Activated T-cell treated with anti-CD3 and anti-CD28 coated beads, Interleukin-2, amount 50 U/mL, for 24 hours (primary cell): ENCODE results near the gene RDH13.
"Not testable (repeated sequence)": the region's sequence is repeated elsewhere in the genome, so short reads cannot be mapped to it uniquely, and the experiment has no call there.

ENCODE experiments used
- DNase-seq: peaks from one replicate; pipeline ENCODE4 v3.0.0-alpha.2; 2020
- H3K27ac Mint-ChIP-seq: 2 replicates; pipeline ENCODE4 v1.8.0; 2020; ENCODE audit warnings: mild to moderate bottlenecking, mixed read lengths
- H3K27me3 Mint-ChIP-seq: 2 replicates; pipeline ENCODE4 v1.8.0; 2020; ENCODE audit warnings: mixed read lengths
- H3K36me3 Mint-ChIP-seq: 2 replicates; pipeline ENCODE4 v1.8.0; 2020; ENCODE audit warnings: low read depth, mixed read lengths
- H3K4me1 Mint-ChIP-seq: 2 replicates; pipeline ENCODE4 v1.8.0; 2020; ENCODE audit warnings: low read depth, mixed read lengths
- H3K4me3 Mint-ChIP-seq: 2 replicates; pipeline ENCODE4 v1.8.0; 2020; ENCODE audit warnings: mild to moderate bottlenecking, moderate library complexity, mixed read lengths
- H3K9me3 Mint-ChIP-seq: 2 replicates; pipeline ENCODE4 v1.8.0; 2020; ENCODE audit warnings: mixed read lengths

Gene RDH13

DNA sequence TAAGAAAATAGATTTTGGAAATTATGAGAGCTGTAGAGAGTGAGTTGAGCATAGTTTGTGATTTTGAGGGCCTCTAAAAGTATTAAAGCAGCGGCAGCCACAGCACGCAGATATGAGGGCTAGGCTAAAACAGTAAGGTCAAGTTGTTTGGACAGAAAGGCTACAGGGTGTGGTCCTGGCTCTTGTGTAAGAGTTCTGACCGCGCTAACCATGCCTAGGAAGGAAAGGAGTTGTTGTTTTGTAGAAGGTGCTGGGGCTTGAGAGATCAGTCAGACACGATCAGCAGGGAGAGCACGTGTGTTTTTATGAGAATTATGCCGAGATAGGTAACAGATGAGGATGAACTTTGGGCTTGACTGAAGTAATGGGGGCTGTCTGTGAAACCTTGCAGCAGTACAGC, 54.2 kb downstream of the RDH13 start:
- Mint-ChIP-seq H3K4me1 (peaks cover 33% of the 10 kb centered on the region), H3K9me3 (peaks cover 61% of the 10 kb centered on the region), H3K36me3 (peaks cover 74% of the 10 kb centered on the region)
- H3K27me3 Mint-ChIP-seq, DNase-seq, H3K4me3 Mint-ChIP-seq, H3K27ac Mint-ChIP-seq: not testable (repeated sequence)

DNA sequence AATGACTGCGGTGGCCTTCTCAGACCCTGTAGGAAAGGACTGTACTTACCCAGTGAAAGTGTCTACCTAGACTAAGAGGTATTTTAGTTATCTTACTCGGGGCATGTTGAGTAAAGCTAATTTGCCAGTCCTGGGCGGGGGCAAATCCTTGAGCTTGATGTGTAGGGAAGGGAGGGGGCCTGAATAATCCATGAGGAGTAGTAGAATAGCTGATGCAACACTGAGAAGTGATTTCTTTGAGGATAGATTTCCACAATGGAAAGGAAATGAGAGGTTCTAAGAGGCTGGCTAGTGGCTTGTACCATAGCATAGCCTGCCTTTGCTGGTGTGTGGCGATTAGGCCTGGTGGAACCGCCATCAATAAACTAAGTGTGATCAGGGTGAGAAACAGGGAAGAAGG, 54.8 kb downstream of the RDH13 start:
- H3K4me3 Mint-ChIP-seq, H3K27ac Mint-ChIP-seq, DNase-seq: not testable (repeated sequence)
- Mint-ChIP-seq H3K27me3 (peaks cover 14% of the 10 kb centered on the region), H3K4me1 (peaks cover 33% of the 10 kb centered on the region), H3K9me3 (peaks cover 65% of the 10 kb centered on the region), H3K36me3 (peaks cover 75% of the 10 kb centered on the region)

DNA sequence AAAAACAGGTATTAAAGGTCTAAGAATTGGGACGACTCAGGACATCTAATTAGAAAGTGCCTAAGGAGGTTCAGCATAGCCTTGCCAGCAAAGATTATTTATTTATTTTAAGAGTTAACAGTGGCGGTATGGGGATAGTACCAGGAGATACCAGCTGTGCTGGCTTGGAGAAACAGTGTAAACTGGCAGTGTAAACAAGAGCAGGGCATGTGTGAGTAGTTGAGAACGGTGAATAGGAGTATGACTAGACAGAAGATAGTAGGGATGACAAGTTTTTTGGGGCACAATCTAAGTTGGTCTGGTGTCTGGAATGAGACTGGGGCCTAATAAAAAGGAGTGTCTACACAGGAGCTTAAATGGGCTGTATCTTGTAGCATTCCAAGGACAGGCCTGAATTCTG, 55.4 kb downstream of the RDH13 start:
- H3K4me1 Mint-ChIP-seq: peaks cover 33% of the 10 kb centered on the region
- not testable (repeated sequence) for DNase-seq, H3K27ac Mint-ChIP-seq
- peaks cover 16% of the 10 kb centered on the region for H3K27me3 Mint-ChIP-seq
- peaks cover 74% of the 10 kb centered on the region for H3K36me3 Mint-ChIP-seq
- H3K4me3 Mint-ChIP-seq: peak overlapping the region; percentile 18
- H3K9me3 Mint-ChIP-seq: peaks cover 65% of the 10 kb centered on the region

DNA sequence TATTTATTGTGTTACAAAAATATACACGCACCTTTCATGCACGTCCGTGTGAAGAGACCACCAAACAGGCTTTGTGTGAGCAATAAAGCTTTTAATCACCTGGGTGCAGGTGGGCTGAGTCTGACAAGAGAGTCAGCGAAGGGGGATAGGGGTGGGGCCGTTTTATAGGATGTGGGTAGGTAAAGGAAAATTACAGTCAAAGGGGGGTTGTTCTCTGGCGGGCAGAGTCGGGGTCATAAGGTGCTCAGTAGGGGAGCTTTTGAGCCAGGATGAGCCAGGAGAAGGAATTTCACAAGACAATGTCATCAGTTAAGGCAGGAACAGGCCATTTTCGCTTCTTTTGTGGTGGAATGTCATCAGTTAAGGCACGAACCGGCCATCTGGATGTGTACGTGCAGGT, 56.2 kb downstream of the RDH13 start:
- Mint-ChIP-seq H3K9me3 (peaks cover 61% of the 10 kb centered on the region), H3K4me3 (peak overlapping the region; percentile 84), H3K27me3 (peaks cover 21% of the 10 kb centered on the region), H3K4me1 (peaks cover 33% of the 10 kb centered on the region), H3K36me3 (peaks cover 69% of the 10 kb centered on the region)
- H3K27ac Mint-ChIP-seq, DNase-seq: not testable (repeated sequence)

DNA sequence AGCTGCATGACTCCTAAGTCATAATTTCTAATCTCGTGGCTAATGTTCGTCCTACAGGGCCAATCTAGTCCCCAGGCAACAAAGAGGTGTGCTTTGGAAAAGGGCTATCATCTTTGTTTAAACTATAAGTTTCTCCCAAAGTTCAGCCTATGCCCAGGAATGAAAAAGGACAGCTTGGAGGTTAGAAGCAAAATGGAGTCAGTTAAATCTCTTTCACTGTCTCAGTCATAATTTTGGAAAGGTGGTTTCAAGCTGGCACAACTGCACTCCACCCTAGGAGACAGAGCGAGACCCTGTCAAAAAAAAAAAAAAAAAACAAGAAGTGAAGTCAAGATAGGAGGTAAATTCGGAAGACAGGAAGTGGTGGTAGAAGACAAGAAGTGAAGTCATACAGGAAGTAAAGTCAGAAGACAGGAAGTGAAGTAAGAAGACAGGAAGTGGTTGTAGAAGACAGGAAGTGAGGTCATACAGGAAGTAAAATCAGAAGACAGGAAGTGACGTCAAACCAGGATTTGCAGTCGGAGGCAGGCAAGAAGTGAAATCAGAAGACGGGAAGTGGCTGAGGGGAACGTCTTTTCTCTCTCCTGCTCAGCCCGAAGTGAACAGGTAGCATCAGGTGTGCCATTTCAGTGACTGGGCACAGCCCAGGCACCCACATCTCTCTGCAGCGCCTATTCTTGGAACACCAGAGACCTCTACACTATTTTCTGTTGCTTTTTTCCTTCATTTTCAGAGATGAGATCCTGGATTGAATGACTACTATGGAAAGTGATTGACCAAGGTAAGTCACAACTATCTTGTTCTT, 57.1 kb downstream of the RDH13 start:
- peak overlapping the region; percentile 84 for H3K4me3 Mint-ChIP-seq
- H3K4me1 Mint-ChIP-seq: peaks cover 33% of the 10 kb centered on the region
- peaks cover 56% of the 10 kb centered on the region for H3K9me3 Mint-ChIP-seq
- H3K27me3 Mint-ChIP-seq: peaks cover 26% of the 10 kb centered on the region
- H3K36me3 Mint-ChIP-seq: peaks cover 61% of the 10 kb centered on the region
- peak overlapping the region; percentile 92 for H3K27ac Mint-ChIP-seq
- peak; percentile 58 for DNase-seq

DNA sequence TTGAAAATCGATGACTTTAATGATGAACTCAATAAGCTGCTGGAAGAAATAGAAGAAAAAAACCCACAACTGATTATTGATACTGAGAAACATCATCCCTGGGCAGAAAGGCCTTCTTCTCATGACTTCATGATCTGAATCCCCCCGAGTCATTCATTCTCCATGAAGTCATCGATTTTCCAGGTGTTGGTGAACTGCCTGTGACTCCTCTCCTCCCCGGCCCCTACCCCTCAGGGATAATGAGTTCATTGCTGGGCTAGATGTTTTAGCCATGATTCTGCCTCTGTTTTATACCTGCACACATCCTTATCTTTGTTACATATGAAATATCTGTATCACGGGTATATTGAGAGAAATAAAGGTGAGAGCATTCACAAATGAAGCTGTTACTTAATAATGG, 62.2 kb downstream of the RDH13 start:
- peaks cover 31% of the 10 kb centered on the region for H3K36me3 Mint-ChIP-seq
- H3K4me1 Mint-ChIP-seq: peaks cover 7% of the 10 kb centered on the region
- peaks cover 27% of the 10 kb centered on the region for H3K9me3 Mint-ChIP-seq
- no peak for DNase-seq
- H3K27me3 Mint-ChIP-seq: peaks cover 30% of the 10 kb centered on the region
- H3K27ac Mint-ChIP-seq: no peak overlapping the region
- H3K4me3 Mint-ChIP-seq: no peak overlapping the region

DNA sequence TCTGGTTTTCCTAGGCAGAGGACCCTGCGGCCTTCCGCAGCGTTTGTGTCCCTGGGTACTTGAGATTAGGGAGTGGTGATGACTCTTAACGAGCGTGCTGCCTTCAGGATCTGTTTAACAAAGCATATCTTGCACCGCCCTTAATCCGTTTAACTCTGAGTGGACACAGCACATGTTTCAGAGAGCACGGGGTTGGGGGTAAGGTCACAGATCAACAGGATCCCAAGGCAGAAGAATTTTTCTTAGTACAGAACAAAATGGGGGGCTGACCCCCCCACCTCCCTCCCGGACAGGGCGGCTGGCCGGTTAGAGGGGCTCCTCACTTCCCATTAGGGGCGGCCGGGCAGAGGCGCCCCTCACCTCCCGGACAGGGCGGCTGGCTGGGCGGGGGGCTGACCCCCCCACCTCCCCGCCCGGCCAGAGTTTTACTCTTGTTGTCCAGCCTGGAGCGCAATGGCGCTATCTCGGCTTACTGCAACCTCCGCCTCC, 64.2 kb downstream of the RDH13 start:
- Mint-ChIP-seq H3K27me3 (peaks cover 22% of the 10 kb centered on the region), H3K36me3 (peaks cover 14% of the 10 kb centered on the region)
- not testable (repeated sequence) for DNase-seq, H3K4me1 Mint-ChIP-seq, H3K27ac Mint-ChIP-seq, H3K9me3 Mint-ChIP-seq, H3K4me3 Mint-ChIP-seq

DNA sequence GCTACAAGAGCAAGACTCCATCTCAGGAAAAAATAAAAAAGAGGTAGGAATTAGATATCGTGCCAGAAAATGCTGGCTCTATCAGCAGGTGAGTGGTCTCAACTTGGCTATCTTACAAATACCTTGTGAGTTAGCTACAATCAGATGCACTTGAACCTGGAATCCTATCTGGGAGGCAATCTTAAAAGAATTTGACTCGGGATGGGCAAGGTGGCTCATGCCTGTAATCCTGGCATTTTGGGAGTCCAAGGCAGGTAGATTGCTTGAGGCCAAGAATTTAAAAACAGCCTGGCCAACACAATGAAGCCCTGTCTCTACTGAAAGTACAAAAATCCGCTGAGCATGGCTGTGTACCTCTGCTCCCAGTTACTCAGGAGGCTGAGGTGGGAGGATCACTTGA, 67.4 kb downstream of the RDH13 start:
- Mint-ChIP-seq H3K36me3 (peaks cover 5% of the 10 kb centered on the region), H3K27me3 (peaks cover under 1% of the 10 kb centered on the region), H3K9me3 (peaks cover 5% of the 10 kb centered on the region), H3K4me1 (no peaks in the 10 kb centered on the region), H3K4me3 (no peak overlapping the region), H3K27ac (no peak overlapping the region)
- no peak for DNase-seq
